ENCODE results near the gene RNASEL. TPM values are rescaled to one million over a fixed set of nuclear protein-coding genes. Genes with fewer than 3 reads are reported as not detected.

The RNASEL gene
- total and polyA plus RNA-seq, 2 donors (not counting 3 experiments of a cell fraction or from before 2014, with no cell fraction given): 0.59 to 1.9 TPM

GRCh38 chr1:182629499-182630096 lies 40.5 kb upstream of the RNASEL start:
- Histone ChIP-seq H3K9ac (replicated peaks; ENCODE audit: extremely low read depth, insufficient read depth, low read length) (no peak overlapping the region), H3K9me3 (replicated peaks; ENCODE audit: control insufficient read depth, insufficient read depth, low read length) (no peaks in the 10 kb centered on the region), H3K27ac (ENCODE audit: insufficient read depth, low read depth, low read length) (no peak overlapping the region), H3K79me2 (ENCODE audit: control insufficient read depth, insufficient read depth, low read length) (no peaks in the 10 kb centered on the region), H3K4me1 (ENCODE audit: control insufficient read depth, extremely low read depth, insufficient read depth, low read length) (no peaks in the 10 kb centered on the region), H3K4me3 (replicated peaks in 1 of 3; ENCODE audit: insufficient read depth in 1 of 3, low read depth in 1 of 3, low read length in 3 of 3) (no peak overlapping the region), H3K4me2 (ENCODE audit: insufficient read depth, low read length) (no peak overlapping the region), H3K27me3 (ENCODE audit: control insufficient read depth in 2 of 2, insufficient read depth in 2 of 2, low read length in 2 of 2) (peaks cover under 1 to 3% of the 10 kb centered on the region in 2 experiments), H4K20me1 (replicated peaks; ENCODE audit: control insufficient read depth, extremely low read depth, insufficient read depth, low read length) (no peaks in the 10 kb centered on the region), H3K36me3 (ENCODE audit: control insufficient read depth in 2 of 2, extremely low read depth in 1 of 2, insufficient read depth in 2 of 2, low read length in 2 of 2) (no peaks in the 10 kb centered on the region), H3K9me1 (replicated peaks; ENCODE audit: control insufficient read depth, extremely low read depth, insufficient read depth, low read length) (no peaks in the 10 kb centered on the region), H2AFZ (ENCODE audit: low read depth, low read length) (no peak overlapping the region)
- dilution Hi-C loops (cut with MboI; ENCODE audit: extremely low pct_ligation_motif_present, low sequenced_read_pairs) (no loop called here), intact Hi-C loops (cut with micrococcal nuclease) (no loop called here)
- TF ChIP-seq POLR2AphosphoS5 (IDR thresholded peaks at IDR 0.05; ENCODE audit: insufficient read depth, low read depth, low read length): no peak
- TF ChIP-seq MAX (IDR thresholded peaks at IDR 0.05; ENCODE audit: insufficient read depth, insufficient read length): no peak
- no peak for TF ChIP-seq GATA2 (IDR thresholded peaks at IDR 0.05; ENCODE audit: insufficient read depth, insufficient read length, low read depth, low read length)
- TF ChIP-seq CTCF (IDR thresholded peaks at IDR 0.05; ENCODE audit: extremely low read depth in 1 of 2, insufficient read depth in 1 of 2, low read depth in 1 of 2, low read length in 2 of 2): no peak
- TF ChIP-seq EZH2 (IDR thresholded peaks at IDR 0.05; ENCODE audit: borderline replicate concordance, low read depth, low read length, severe bottlenecking): no peak
- no peak for TF ChIP-seq MYC (IDR thresholded peaks at IDR 0.05; ENCODE audit: low read depth, low read length)
- no peak for TF ChIP-seq POLR2A (IDR thresholded peaks at IDR 0.05; ENCODE audit: low read depth, low read length)
- no peak for TF ChIP-seq JUN (IDR thresholded peaks at IDR 0.05; ENCODE audit: borderline replicate concordance, insufficient read depth, insufficient read length, low read depth)
- no peak for TF ChIP-seq FOS (IDR thresholded peaks at IDR 0.05; ENCODE audit: borderline replicate concordance, insufficient read depth, low read length)
- no TSS peak for BruUV-seq (replicated peaks)
- no peak for FAIRE-seq
- CTCF ChIA-PET: interaction anchor here (0.7 to 1.7 kb wide), 5 partner anchors 13 to 52 kb away, joined by 3 to 5 read pairs (median 3); no protein-coding TSS in a partner anchor
- POLR2A ChIA-PET: no interaction called here
- no peak for DNase-seq (ENCODE audit: low read depth, low spot score)
